Measurements from ENCODE around the gene SLC17A3. TPM values are rescaled to one million over a fixed set of nuclear protein-coding genes. Genes with fewer than 3 reads are reported as not detected.

SLC17A3 gene
- total RNA-seq, 4 donors from 2014 or later = not detected

DNA sequence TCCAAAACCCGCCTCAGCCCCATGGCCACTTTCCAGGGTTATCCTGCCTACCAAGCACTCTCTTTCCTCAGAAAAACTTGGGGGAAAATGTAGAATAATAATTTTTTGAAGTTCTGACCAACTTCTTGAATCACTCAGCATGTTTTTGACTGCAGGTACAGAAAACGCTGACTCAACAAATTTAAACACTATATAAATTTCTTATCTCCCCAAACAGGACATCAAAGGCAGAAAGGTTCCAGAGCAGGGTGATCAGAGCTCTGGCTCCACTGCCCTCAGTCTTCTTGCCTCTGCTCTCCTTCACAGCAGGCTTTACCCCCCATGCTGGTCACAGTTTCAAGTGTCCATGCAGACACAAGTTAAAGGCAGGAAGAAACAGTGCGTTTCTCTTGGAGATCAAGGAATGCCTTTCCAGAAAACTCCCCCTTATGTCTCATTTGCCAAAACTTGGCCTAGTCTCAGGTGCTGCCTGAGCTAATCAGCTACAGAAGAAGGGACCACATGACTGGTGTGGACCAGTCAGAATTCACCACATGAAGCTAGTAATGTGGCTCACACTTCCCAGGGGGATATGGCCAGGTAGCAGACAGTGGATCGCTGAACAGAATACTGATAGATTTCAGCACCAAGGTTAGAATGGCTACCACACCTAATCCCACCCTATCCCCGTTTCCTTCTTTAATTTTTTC is 24.4 kb upstream of the SLC17A3 start:
- no peaks in the 10 kb centered on the region for H3K36me3 ChIP-seq
- H3K4me3 ChIP-seq = no peak overlapping the region
- no peaks in the 10 kb centered on the region for H3K9me3 ChIP-seq
- H3K4me1 ChIP-seq = no peaks in the 10 kb centered on the region
- WGBS, 2 donors = 90 to 93% methylated on average over 5 of the region's 5 CpGs
- H3K27me3 ChIP-seq = no peaks in the 10 kb centered on the region
- no peak for DNase-seq (ENCODE audit: low spot score in 2 of 2)
- no peak overlapping the region for H3K27ac ChIP-seq
- TF ChIP-seq, protein P1, sequence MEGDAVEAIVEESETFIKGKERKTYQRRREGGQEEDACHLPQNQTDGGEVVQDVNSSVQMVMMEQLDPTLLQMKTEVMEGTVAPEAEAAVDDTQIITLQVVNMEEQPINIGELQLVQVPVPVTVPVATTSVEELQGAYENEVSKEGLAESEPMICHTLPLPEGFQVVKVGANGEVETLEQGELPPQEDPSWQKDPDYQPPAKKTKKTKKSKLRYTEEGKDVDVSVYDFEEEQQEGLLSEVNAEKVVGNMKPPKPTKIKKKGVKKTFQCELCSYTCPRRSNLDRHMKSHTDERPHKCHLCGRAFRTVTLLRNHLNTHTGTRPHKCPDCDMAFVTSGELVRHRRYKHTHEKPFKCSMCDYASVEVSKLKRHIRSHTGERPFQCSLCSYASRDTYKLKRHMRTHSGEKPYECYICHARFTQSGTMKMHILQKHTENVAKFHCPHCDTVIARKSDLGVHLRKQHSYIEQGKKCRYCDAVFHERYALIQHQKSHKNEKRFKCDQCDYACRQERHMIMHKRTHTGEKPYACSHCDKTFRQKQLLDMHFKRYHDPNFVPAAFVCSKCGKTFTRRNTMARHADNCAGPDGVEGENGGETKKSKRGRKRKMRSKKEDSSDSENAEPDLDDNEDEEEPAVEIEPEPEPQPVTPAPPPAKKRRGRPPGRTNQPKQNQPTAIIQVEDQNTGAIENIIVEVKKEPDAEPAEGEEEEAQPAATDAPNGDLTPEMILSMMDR (IDR thresholded peaks at IDR 0.05) = no peak
- TF ChIP-seq POLR2A (IDR thresholded peaks at IDR 0.05) = no peak
- TF ChIP-seq EP300 (IDR thresholded peaks at IDR 0.05) = no peak

DNA sequence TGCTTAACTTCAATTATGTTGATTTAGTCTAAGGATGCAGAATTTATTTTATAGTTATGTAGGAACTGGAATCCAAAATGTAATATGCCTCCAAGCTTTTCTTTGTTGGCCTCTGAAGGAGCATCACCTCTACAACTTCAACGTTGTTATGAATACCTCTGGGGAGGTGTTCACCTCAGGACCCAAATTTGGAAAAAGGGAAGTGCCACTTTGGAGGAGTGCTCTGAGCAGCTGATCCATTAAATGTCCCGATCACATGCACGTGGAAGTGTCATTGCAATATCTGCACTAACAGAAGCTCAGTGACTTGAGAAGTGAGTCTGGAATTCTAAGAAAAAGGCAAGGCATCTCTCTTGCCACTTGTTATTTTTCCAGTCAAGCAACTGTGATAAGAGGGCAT is 22.2 kb upstream of the SLC17A3 start:
- no peak for DNase-seq (ENCODE audit: low spot score in 2 of 2)
- H3K4me3 ChIP-seq = no peak overlapping the region
- H3K9me3 ChIP-seq = no peaks in the 10 kb centered on the region
- 82 to 85% methylated on average over 3 of the region's 3 CpGs for WGBS, 2 donors
- no peaks in the 10 kb centered on the region for H3K27me3 ChIP-seq
- TF ChIP-seq EP300 (IDR thresholded peaks at IDR 0.05) = no peak
- TF ChIP-seq, protein P1 (IDR thresholded peaks at IDR 0.05) = no peak
- TF ChIP-seq POLR2A (IDR thresholded peaks at IDR 0.05) = no peak
- no peaks in the 10 kb centered on the region for H3K4me1 ChIP-seq
- no peak overlapping the region for H3K27ac ChIP-seq
- no peaks in the 10 kb centered on the region for H3K36me3 ChIP-seq

DNA sequence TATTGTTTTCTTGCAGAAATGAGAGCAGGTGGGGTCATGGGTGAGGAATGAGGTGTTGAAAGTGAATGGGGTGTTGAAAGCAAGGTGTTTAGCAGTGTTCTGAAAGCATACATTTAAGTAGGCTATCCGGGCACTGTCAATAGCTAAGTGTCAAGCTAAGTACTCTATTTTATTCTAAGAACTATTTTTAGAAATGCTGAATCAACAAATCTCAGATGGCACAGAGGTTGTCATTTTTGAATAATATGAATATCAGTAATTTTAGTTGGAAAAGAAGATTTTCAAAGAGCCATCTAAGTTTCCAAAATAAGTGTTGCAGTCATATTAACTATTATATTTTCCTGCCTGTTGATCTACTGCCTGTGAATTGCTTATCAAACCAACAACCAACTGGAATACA is 21.7 kb upstream of the SLC17A3 start:
- Histone ChIP-seq H3K27ac (no peak overlapping the region), H3K4me1 (no peaks in the 10 kb centered on the region), H3K4me3 (no peak overlapping the region), H3K27me3 (no peaks in the 10 kb centered on the region), H3K9me3 (no peaks in the 10 kb centered on the region), H3K36me3 (no peaks in the 10 kb centered on the region)
- DNase-seq (ENCODE audit: low spot score in 2 of 2) = no peak
- TF ChIP-seq, protein P1 (IDR thresholded peaks at IDR 0.05) = no peak
- no peak for TF ChIP-seq POLR2A (IDR thresholded peaks at IDR 0.05)
- TF ChIP-seq EP300 (IDR thresholded peaks at IDR 0.05) = no peak
- 48 to 69% methylated on average over 1 of the region's 1 CpG for WGBS, 2 donors

DNA sequence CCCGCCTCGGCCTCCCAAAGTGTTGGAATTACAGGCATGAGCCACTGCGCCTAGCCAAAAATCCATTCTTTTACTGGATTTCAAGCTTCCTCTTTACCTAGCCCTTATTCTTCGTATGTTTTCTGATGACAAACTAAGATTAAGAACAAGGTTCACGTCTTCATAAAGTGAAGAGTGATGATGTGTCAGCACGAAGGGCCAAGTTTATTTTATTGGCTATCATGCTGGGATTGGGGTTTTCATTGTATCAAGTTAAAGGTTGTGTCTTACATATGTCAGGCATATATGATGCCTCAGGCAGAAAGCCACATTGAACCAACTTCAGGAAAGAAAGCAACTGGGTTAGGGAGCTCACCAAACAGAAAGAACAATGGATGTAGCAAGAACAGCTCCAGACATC is 19.7 kb upstream of the SLC17A3 start:
- TF ChIP-seq EP300 (IDR thresholded peaks at IDR 0.05) = no peak
- TF ChIP-seq, protein P1 (IDR thresholded peaks at IDR 0.05) = no peak
- TF ChIP-seq POLR2A (IDR thresholded peaks at IDR 0.05) = no peak
- WGBS, 2 donors = 86 to 98% methylated on average over 6 of the region's 6 CpGs
- no peaks in the 10 kb centered on the region for H3K4me1 ChIP-seq
- H3K4me3 ChIP-seq = no peak overlapping the region
- H3K36me3 ChIP-seq = no peaks in the 10 kb centered on the region
- DNase-seq (ENCODE audit: low spot score in 2 of 2) = no peak
- no peaks in the 10 kb centered on the region for H3K9me3 ChIP-seq
- no peak overlapping the region for H3K27ac ChIP-seq
- H3K27me3 ChIP-seq = no peaks in the 10 kb centered on the region

DNA sequence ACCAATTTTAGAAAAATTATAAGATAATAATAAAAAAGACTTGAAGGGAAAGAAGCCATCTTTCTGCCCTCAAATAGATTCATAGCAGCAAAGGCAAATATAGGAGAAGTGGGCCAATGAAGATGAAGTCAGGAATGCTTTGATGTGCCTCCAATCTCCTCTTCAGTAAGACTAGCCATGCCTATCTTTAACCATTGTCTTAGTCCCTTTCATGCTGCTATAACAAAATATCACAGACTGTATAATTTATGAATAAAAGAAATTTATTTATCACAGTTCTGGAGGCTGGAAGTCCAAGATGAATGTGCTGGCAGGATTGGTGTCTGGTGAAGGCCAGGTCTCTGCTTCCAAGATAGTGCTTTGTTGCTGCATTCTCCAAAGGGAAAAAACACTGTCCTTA is 18.8 kb upstream of the SLC17A3 start:
- no peaks in the 10 kb centered on the region for H3K36me3 ChIP-seq
- DNase-seq (ENCODE audit: low spot score in 2 of 2) = no peak
- no peaks in the 10 kb centered on the region for H3K9me3 ChIP-seq
- no peaks in the 10 kb centered on the region for H3K4me1 ChIP-seq
- no peak overlapping the region for H3K27ac ChIP-seq
- TF ChIP-seq, protein P1 (IDR thresholded peaks at IDR 0.05) = no peak
- TF ChIP-seq EP300 (IDR thresholded peaks at IDR 0.05) = no peak
- TF ChIP-seq POLR2A (IDR thresholded peaks at IDR 0.05) = no peak
- no peak overlapping the region for H3K4me3 ChIP-seq
- H3K27me3 ChIP-seq = no peaks in the 10 kb centered on the region

All from tibial nerve (tissue), 4 donors.